K562 (cell line): Measurements from ENCODE around the gene CD300H. TPM values are rescaled to one million over a fixed set of nuclear protein-coding genes. Genes with fewer than 3 reads are reported as not detected.

Experiments
- ATAC-seq: fragments of 200-7000 bp; cut with Tn5 transposase; 3 replicates; pipeline ENCODE4 v1.9.1; 2020; ENCODE audit warnings: moderate library complexity
- BruUV-seq: library from RNA; stranded (reverse); fragments of 400-500 nt; replicated peaks from 2 replicates; lab custom pipeline; 2021; lab: Mats Ljungman, UMichigan
- CTCF ChIA-PET: fragments of 300-600 bp; formaldehyde crosslinking; extraction: SDS; loops from one replicate; lab custom pipeline; 2021; ENCODE audit warnings: low intra/inter-chr PET ratio; lab: Yijun Ruan, JAX
- POLR2A ChIA-PET: fragments of 300-600, 350-650 bp; sonication (Branson Sonifier 250); formaldehyde crosslinking; extraction: SDS; loops from one replicate; lab custom pipeline; 2021; ENCODE audit warnings: antibody characterized with exemption, inconsistent platforms; lab: Yijun Ruan, JAX
- DNase-seq, 4 experiments: peaks; one replicate each; pipeline versions ENCODE4 v3.0.0 to v3.0.0-alpha.2; 2011 to 2018; ENCODE audit warnings: low spot score in 3 of 4, mixed read lengths in 3 of 4; ENCODE audit errors: extremely low read depth in 1 of 4
- FAIRE-seq: peaks from 2 replicates; lab custom pipeline; 2011; peaks lifted over from hg19 to GRCh38; lab: Jason Lieb, UNC
- H2AFZ ChIP-seq: 2 replicates; pipeline ENCODE4 v1.6.0; 2011; ENCODE audit warnings: low read depth, low read length, control low read depth, inconsistent platforms
- H3K27ac ChIP-seq: fragments of 200-600 bp; 3 replicates; pipeline ENCODE4 v1.8.0; 2011; ENCODE audit warnings: low read depth, mild to moderate bottlenecking, control low read depth, inconsistent platforms, low read length, moderate library complexity, mixed read lengths; ENCODE audit errors: extremely low read depth
- H3K27me3 ChIP-seq, 2 experiments: fragments of 300-600 bp in 1 of 2; 2 replicates in 1 of 2; 3 replicates in 1 of 2; pipeline versions ENCODE4 v1.6.0 to v1.8.0; 2011; ENCODE audit warnings: inconsistent platforms in 2 of 2, low read length in 2 of 2, mild to moderate bottlenecking in 1 of 2, mixed read lengths in 1 of 2, moderate library complexity in 1 of 2; ENCODE audit not compliant: control insufficient read depth in 2 of 2, insufficient read depth in 2 of 2
- H3K36me3 ChIP-seq: fragments of 300-600 bp; 3 replicates; pipeline ENCODE4 v1.8.0; 2011; ENCODE audit warnings: mild to moderate bottlenecking, low read length, inconsistent platforms; ENCODE audit not compliant: control insufficient read depth, insufficient read depth
- H3K4me1 ChIP-seq, 2 experiments: fragments of 200-600 bp in 1 of 2; replicated peaks in 1 of 2; 2 replicates in 1 of 2; 3 replicates in 1 of 2; pipeline versions ENCODE4 v1.5.1 to v1.8.0; 2011; ENCODE audit warnings: inconsistent platforms in 2 of 2, low read length in 2 of 2, mild to moderate bottlenecking in 1 of 2, mixed read lengths in 1 of 2, moderate library complexity in 1 of 2; ENCODE audit not compliant: control insufficient read depth in 2 of 2, insufficient read depth in 2 of 2
- H3K4me2 ChIP-seq: 2 replicates; pipeline ENCODE4 v1.6.1; 2011; ENCODE audit warnings: low read length, control low read depth, inconsistent platforms, mixed read lengths; ENCODE audit not compliant: insufficient read depth
- H3K4me3 ChIP-seq: fragments of 200-600 bp; sonication (generic), shearing (Covaris generic); 2 replicates; pipeline ENCODE4 v1.5.1; 2016; ENCODE audit warnings: control low read depth, inconsistent platforms
- H3K79me2 ChIP-seq: fragments of 200-600 bp; 3 replicates; pipeline ENCODE4 v1.8.0; 2011; ENCODE audit warnings: low read length, inconsistent platforms; ENCODE audit not compliant: control insufficient read depth, insufficient read depth
- H3K9ac ChIP-seq, 2 experiments: 2 replicates each; pipeline versions ENCODE4 v1.6.0 to v1.6.1; 2011; ENCODE audit warnings: low read depth in 2 of 2, low read length in 2 of 2, control low read depth in 1 of 2, inconsistent platforms in 1 of 2, mild to moderate bottlenecking in 1 of 2, mixed read lengths in 1 of 2; ENCODE audit not compliant: insufficient read depth in 1 of 2
- H3K9me1 ChIP-seq: one replicate; pipeline ENCODE4 v1.6.0; 2011; ENCODE audit warnings: inconsistent platforms, mild to moderate bottlenecking, low read length, moderate library complexity; ENCODE audit not compliant: control insufficient read depth, insufficient read depth
- H3K9me3 ChIP-seq: replicated peaks from 2 replicates; pipeline ENCODE4 v1.5.1; 2011; ENCODE audit warnings: low read depth, low read length, inconsistent platforms; ENCODE audit not compliant: control insufficient read depth, insufficient read depth
- H4K20me1 ChIP-seq: replicated peaks from 2 replicates; pipeline ENCODE4 v1.6.1; 2011; ENCODE audit warnings: low read length, inconsistent platforms, mixed read lengths; ENCODE audit not compliant: control insufficient read depth, insufficient read depth
- ELF4 ChIP-seq: fragments of 450-650 bp; formaldehyde crosslinking; IDR thresholded peaks from 2 replicates; pipeline ENCODE4 v1.4.0; 2022; ENCODE audit warnings: missing genetic modification characterization
- KAT2B ChIP-seq: IDR thresholded peaks from one replicate; pipeline ENCODE4 v1.6.1; 2012; ENCODE audit warnings: low read depth, mild to moderate bottlenecking, control low read depth, inconsistent platforms, low read length, moderate library complexity
- RAD21 ChIP-seq, 2 experiments: fragments of 250-450 bp in 1 of 2; fragments of 450-650 bp in 1 of 2; sonication (Bioruptor Pico) in 1 of 2; formaldehyde crosslinking in 1 of 2; IDR thresholded peaks in 1 of 2; conservative IDR thresholded peaks in 1 of 2; 2 replicates each; pipeline versions ENCODE4 v1.4.0 to v1.8.0; 2020 to 2022; ENCODE audit warnings: mild to moderate bottlenecking in 2 of 2, moderate library complexity in 1 of 2
- ZFX ChIP-seq: sonication (generic); formaldehyde crosslinking; IDR thresholded peaks from 2 replicates; pipeline ENCODE4 v1.8.0; 2022; ENCODE audit warnings: mild to moderate bottlenecking, missing genetic modification reagents, moderate library complexity
- ZNF143 ChIP-seq: sonication (generic); formaldehyde crosslinking; IDR thresholded peaks from 2 replicates; pipeline ENCODE4 v1.9.0; 2022; ENCODE audit warnings: mild to moderate bottlenecking, missing genetic modification reagents
- ZNF347 ChIP-seq: fragments of 450-650 bp; formaldehyde crosslinking; IDR thresholded peaks from 2 replicates; pipeline ENCODE4 v1.4.0; 2020; ENCODE audit warnings: low read depth, mild to moderate bottlenecking, moderate library complexity
- WGBS: fragments of 100-300 bp; shearing (Covaris generic); methylation state at CpG from one replicate; pipeline ENCODE4 v1.1.6; 2016; ENCODE audit warnings: low coverage, mixed read lengths; ENCODE audit not compliant: insufficient coverage; ENCODE audit errors: missing lambda C conversion rate; 5-methylcytosine and 5-hydroxymethylcytosine counted together
- in situ Hi-C: fragments of 300-500 bp; cut with MboI; formaldehyde crosslinking; loops from 4 replicates; pipeline ENCODE4 v1.15.0; 2018; ENCODE audit warnings: inconsistent platforms, mixed read lengths
- intact Hi-C: fragments of 100-400 bp; cut with micrococcal nuclease; formaldehyde crosslinking; loops from 2 replicates; pipeline ENCODE4 v1.14.2; 2022
- polyA plus RNA-seq, 8 experiments: library from polyadenylated mRNA; depleted of rRNA in 4 of 8; stranded (reverse) in 5 of 8; unstranded in 3 of 8; fragments of >200 nt; fragmentation: Nextera tagmentation in 2 of 8; fragmentation: Illumina TruSeq in 1 of 8; extraction: Ambion mirVana in 2 of 8; extraction: Trizol in 1 of 8; gene quantifications; 2 replicates each; pipeline versions ENCODE4 v1.2.1 to v1.2.3, GENCODE V29; 2011 to 2014; ENCODE audit warnings: inconsistent platforms in 1 of 8, missing spikeins in 1 of 8
- total RNA-seq, 7 experiments: library from RNA; depleted of rRNA in 6 of 7; stranded (reverse); fragments of >200 nt in 6 of 7; fragmentation: Illumina TruSeq in 2 of 7; extraction: Trizol in 2 of 7; gene quantifications; 2 replicates each; pipeline versions ENCODE4 v1.2.1 to v1.2.3, GENCODE V29; 2011 to 2021; ENCODE audit warnings: low replicate concordance in 1 of 7
- TF ChIP-seq, protein P1 (sequence below): fragments of 450-650 bp; formaldehyde crosslinking; IDR thresholded peaks from 2 replicates; pipeline ENCODE4 v1.4.0; 2022; ENCODE audit warnings: missing genetic modification characterization
- TF ChIP-seq, protein P2 (sequence below), 3 experiments: fragments of 200-800 bp in 1 of 3; sonication (Bioruptor generic) in 1 of 3; sonication (generic) in 1 of 3; formaldehyde crosslinking in 1 of 3; IDR thresholded peaks; 2 replicates each; pipeline versions ENCODE4 v1.6.1 to v1.8.0; 2016 to 2022; ENCODE audit warnings: mild to moderate bottlenecking in 2 of 3, missing compliant biosample characterization in 2 of 3, missing genetic modification characterization in 2 of 3, missing genetic modification reagents in 1 of 3
- TF ChIP-seq, protein P3 (sequence below): fragments of 150-350 bp; conservative IDR thresholded peaks from 2 replicates; pipeline ENCODE4 v1.6.1; 2014; ENCODE audit warnings: low read length
- TF ChIP-seq, protein P4 (sequence below): sonication (generic); formaldehyde crosslinking; IDR thresholded peaks from 2 replicates; pipeline ENCODE4 v1.8.0; 2023; ENCODE audit warnings: mild to moderate bottlenecking, missing genetic modification reagents

The CD300H gene
- total and polyA plus RNA-seq, 9 of the 15 experiments (the other 6 are each of a cell fraction or from before 2014, with no cell fraction given), result not detected

DNA sequence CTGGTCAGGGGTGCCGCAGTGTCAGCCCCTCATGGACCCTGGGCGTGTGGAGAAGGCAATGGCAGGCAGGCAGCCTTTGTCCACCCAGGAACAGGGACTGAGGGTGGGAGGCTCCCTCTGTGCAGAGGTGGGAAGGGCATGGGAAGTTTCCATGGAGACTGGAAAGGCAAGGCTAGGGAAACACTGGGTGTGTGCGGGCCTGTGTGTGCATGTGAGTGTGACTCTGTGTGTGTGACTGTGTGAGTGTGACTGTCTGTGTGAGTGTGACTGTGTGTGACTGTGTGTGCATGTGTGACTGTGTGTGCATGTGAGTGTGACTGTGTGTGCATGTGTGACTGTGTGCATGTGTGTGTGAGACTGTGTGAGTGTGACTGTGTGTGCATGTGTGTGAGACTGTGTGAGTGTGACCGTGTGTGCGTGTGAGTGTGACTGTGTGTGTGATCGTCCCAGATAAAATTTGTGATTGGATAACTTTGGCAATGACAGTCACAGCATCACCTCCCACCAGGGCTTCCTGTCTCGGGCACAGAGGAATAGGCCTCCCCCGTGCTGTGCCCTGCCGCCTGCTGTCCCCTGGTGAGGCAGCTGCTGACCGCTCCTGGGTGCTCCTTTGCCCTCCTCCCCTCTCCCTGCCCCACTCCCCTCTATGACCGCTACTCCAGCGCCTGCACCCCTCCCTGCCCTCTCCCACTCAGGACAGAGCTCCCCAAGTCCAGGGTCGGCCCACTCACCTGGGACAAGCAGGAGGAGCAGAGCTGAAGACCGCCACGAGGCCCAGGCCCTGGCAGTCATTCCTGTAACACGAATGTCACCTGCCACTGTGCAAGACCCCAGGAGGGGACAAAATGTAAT is 22.1 kb downstream of the CD300H start:
- H3K79me2 ChIP-seq, result no peaks in the 10 kb centered on the region
- no peaks in the 10 kb centered on the region; the same call in none of the 2 replicates for H4K20me1 ChIP-seq
- in situ Hi-C loops (no loop called here), intact Hi-C loops (no loop called here)
- H3K36me3 ChIP-seq, result no peaks in the 10 kb centered on the region
- no peak overlapping the region; the same call in 1 of the 2 replicates for H2AFZ ChIP-seq
- peaks cover 3 to 81% of the 10 kb centered on the region in 2 experiments; a peak in 3 of 5 replicates for H3K27me3 ChIP-seq
- no peaks in the 10 kb centered on the region for H3K9me1 ChIP-seq
- H3K4me3 ChIP-seq, result no peak overlapping the region
- no peaks in the 10 kb centered on the region; a peak in 1 of 5 replicates for H3K4me1 ChIP-seq
- H3K9ac ChIP-seq, result no peak overlapping the region
- 12% methylated on average over 10 of the region's 16 CpGs for WGBS
- ChIA-PET POLR2A (interaction anchor here (0.5 to 0.8 kb wide), 3 partner anchors 9 to 135 kb away, joined by 3 read pairs; no protein-coding TSS in a partner anchor), CTCF (no interaction called here)
- H3K27ac ChIP-seq, result no peak overlapping the region
- H3K4me2 ChIP-seq, result no peak overlapping the region
- no TSS peak for BruUV-seq
- no peaks in the 10 kb centered on the region for H3K9me3 ChIP-seq
- no peak for FAIRE-seq
- no peak for DNase-seq
- no peak for ATAC-seq
- TF ChIP-seq, protein P1, sequence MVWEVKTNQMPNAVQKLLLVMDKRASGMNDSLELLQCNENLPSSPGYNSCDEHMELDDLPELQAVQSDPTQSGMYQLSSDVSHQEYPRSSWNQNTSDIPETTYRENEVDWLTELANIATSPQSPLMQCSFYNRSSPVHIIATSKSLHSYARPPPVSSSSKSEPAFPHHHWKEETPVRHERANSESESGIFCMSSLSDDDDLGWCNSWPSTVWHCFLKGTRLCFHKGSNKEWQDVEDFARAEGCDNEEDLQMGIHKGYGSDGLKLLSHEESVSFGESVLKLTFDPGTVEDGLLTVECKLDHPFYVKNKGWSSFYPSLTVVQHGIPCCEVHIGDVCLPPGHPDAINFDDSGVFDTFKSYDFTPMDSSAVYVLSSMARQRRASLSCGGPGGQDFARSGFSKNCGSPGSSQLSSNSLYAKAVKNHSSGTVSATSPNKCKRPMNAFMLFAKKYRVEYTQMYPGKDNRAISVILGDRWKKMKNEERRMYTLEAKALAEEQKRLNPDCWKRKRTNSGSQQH (CRISPR knock-in tag), result peak; percentile 77; the same call in 1 of the 2 replicates
- TF ChIP-seq, protein P2, sequence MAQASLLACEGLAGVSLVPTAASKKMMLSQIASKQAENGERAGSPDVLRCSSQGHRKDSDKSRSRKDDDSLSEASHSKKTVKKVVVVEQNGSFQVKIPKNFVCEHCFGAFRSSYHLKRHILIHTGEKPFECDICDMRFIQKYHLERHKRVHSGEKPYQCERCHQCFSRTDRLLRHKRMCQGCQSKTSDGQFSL (CRISPR knock-in tag; IDR thresholded peaks at IDR 0.05), result no peak
- TF ChIP-seq, protein P2 (tag; IDR thresholded peaks at IDR 0.05), result no peak
- TF ChIP-seq ZFX (CRISPR knock-in tag) (no peak), ZNF347 (CRISPR knock-in tag) (no peak), ELF4 (CRISPR knock-in tag) (peak; percentile 83), RAD21 (CRISPR knock-in tag; conservative IDR thresholded peaks at IDR 0.05 in 1 of 2, IDR thresholded peaks at IDR 0.05 in 1 of 2) (no peak), KAT2B (no peak), ZNF143 (CRISPR knock-in tag) (no peak)
- TF ChIP-seq, protein P3, sequence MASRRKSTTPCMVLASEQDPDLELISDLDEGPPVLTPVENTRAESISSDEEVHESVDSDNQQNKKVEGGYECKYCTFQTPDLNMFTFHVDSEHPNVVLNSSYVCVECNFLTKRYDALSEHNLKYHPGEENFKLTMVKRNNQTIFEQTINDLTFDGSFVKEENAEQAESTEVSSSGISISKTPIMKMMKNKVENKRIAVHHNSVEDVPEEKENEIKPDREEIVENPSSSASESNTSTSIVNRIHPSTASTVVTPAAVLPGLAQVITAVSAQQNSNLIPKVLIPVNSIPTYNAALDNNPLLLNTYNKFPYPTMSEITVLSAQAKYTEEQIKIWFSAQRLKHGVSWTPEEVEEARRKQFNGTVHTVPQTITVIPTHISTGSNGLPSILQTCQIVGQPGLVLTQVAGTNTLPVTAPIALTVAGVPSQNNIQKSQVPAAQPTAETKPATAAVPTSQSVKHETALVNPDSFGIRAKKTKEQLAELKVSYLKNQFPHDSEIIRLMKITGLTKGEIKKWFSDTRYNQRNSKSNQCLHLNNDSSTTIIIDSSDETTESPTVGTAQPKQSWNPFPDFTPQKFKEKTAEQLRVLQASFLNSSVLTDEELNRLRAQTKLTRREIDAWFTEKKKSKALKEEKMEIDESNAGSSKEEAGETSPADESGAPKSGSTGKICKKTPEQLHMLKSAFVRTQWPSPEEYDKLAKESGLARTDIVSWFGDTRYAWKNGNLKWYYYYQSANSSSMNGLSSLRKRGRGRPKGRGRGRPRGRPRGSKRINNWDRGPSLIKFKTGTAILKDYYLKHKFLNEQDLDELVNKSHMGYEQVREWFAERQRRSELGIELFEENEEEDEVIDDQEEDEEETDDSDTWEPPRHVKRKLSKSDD, result no peak
- TF ChIP-seq, protein P4, sequence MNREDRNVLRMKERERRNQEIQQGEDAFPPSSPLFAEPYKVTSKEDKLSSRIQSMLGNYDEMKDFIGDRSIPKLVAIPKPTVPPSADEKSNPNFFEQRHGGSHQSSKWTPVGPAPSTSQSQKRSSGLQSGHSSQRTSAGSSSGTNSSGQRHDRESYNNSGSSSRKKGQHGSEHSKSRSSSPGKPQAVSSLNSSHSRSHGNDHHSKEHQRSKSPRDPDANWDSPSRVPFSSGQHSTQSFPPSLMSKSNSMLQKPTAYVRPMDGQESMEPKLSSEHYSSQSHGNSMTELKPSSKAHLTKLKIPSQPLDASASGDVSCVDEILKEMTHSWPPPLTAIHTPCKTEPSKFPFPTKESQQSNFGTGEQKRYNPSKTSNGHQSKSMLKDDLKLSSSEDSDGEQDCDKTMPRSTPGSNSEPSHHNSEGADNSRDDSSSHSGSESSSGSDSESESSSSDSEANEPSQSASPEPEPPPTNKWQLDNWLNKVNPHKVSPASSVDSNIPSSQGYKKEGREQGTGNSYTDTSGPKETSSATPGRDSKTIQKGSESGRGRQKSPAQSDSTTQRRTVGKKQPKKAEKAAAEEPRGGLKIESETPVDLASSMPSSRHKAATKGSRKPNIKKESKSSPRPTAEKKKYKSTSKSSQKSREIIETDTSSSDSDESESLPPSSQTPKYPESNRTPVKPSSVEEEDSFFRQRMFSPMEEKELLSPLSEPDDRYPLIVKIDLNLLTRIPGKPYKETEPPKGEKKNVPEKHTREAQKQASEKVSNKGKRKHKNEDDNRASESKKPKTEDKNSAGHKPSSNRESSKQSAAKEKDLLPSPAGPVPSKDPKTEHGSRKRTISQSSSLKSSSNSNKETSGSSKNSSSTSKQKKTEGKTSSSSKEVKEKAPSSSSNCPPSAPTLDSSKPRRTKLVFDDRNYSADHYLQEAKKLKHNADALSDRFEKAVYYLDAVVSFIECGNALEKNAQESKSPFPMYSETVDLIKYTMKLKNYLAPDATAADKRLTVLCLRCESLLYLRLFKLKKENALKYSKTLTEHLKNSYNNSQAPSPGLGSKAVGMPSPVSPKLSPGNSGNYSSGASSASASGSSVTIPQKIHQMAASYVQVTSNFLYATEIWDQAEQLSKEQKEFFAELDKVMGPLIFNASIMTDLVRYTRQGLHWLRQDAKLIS (CRISPR knock-in tag), result no peak
